ENCODE data around the gene FKBP1C.
"Not testable (repeated sequence)": the region's sequence is repeated elsewhere in the genome, so short reads cannot be mapped to it uniquely, and the experiment has no call there.

FKBP1C gene

GRCh38 chr6:63211343-63211742 is at the start of gene FKBP1C:
Gene FKBP1C, plus strand, starts transcription at chr6:63211469.
- DNase-seq: peak in 1 of 10 donors; percentile 71
- intact Hi-C loops (cut with DNase I): not testable (repeated sequence)

- intact Hi-C loops (cut with DNase I): not testable (repeated sequence)
- DNase-seq: peak in 1 of 10 donors; percentile 69
Measured at GRCh38 chr6:63164047-63164803, 47.0 kb upstream of the FKBP1C start.

- intact Hi-C loops (cut with DNase I): no loop called here
- DNase-seq: no peak
Measured at GRCh38 chr6:63174173-63174572, 37.1 kb upstream of the FKBP1C start.

DNA sequence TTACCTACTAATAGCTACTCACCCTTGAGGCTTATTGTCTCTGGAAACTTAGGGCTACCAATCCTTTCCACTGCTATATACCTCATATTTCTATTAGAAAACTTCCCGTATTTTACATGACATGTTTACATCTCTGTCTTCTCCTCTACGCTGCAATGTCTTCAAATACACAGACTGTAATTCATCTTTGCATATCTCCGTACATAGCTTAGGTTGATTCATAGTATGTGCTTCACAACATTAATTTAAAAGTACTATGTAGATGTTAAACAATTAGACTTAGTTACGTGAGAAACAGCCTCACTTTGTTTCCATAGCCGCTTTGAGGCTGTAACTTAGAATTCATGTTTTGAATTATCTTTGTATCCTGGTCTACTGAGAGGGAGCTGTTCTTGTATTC is 35.1 kb upstream of the FKBP1C start:
- intact Hi-C loops (cut with DNase I): no loop called here

DNA sequence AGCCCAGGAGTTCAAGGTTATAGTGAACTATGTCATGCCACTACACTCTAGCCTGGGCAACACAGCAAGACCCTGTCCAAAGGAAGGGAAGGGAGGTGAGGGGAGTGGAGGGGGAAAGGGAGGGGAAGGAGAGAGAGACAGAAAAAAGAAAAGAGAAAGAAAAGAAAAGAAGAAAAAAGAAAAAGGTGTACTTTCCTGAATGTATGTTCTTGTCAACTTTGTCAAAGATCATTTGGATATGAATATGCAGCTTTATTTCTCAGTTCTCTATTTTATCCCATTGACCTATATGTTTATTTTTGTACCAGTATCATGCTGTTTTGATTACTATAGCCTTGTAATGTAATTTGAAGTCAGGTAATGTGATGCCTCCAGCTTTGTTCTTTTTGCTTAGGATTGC is 30.9 kb upstream of the FKBP1C start:
- intact Hi-C loops (cut with DNase I): no loop called here
- no peak for DNase-seq

More for the DNA sequence above, 35.1 kb upstream of the FKBP1C start:
- no peak for DNase-seq

DNA sequence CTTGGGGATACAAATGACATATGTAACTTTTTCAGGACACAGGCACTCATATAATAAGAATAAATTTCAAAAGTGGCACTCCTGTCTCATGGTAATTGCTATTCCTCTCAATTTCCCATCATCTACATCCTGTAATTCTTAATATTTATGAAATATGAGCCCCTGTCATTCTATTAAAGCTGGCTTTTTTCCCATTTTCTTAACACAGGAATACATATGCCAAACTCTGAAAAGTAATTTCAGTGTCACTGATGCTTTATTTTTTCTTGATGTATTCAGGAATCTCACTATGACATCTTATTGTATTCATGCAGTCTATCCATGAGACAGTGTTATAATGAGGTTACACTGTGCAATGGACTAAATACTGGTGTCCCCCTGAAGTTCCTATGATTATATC is 24.3 kb upstream of the FKBP1C start:
- intact Hi-C loops (cut with DNase I): no loop called here
- no peak for DNase-seq

GRCh38 chr6:63188828-63189227 is 22.4 kb upstream of the FKBP1C start:
- DNase-seq: no peak
- intact Hi-C loops (cut with DNase I): no loop called here

- peak in 1 of 10 donors; percentile 68 for DNase-seq
- intact Hi-C loops (cut with DNase I): no loop called here
Measured at GRCh38 chr6:63193324-63193723, 17.9 kb upstream of the FKBP1C start.

DNA sequence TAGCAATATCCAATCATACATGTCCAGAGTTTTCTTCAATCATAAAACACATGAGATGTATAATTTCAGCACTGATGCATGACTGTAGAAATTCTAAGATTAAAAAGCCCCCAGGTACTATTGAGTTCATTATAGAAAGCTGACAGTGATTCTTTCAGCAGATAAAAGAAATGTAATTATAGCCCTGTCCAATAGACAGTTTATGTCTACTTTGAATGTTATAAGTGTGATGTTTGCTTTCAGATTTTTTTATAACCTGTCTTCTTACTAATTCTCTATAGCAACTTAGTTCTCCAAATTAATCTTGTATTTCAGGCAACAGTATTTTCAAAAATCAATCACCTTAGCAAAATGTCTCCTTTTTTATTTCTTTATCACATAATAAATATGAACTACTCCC is 13.5 kb upstream of the FKBP1C start:
- DNase-seq: no peak
- intact Hi-C loops (cut with DNase I): no loop called here

DNA sequence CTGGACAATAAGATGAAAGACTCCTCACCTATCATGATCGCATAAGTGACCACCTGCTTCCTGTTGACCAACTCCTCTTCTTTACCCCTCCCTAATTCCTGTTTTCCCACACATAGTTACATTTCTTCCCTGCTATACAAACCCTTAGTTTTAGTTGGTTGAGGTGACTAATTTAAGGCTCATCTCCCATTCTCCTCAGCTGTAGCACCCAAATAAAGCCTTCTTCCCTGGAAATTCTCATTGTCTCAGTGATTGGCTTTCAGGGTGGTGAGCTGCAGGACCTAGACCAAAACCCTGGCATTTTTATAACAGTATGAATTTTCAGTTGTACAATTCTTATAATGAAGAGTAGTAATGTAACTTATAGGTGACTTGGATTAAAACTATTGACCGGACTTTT is 2.1 kb downstream of the FKBP1C start:
- no peak for DNase-seq
- intact Hi-C loops (cut with DNase I): no loop called here

- no peak for DNase-seq
- intact Hi-C loops (cut with DNase I): no loop called here
Measured at GRCh38 chr6:63214816-63215215, 3.5 kb downstream of the FKBP1C start.

GRCh38 chr6:63224179-63224578 is 12.9 kb downstream of the FKBP1C start:
- intact Hi-C loops (cut with DNase I): no loop called here
- DNase-seq: no peak

DNA sequence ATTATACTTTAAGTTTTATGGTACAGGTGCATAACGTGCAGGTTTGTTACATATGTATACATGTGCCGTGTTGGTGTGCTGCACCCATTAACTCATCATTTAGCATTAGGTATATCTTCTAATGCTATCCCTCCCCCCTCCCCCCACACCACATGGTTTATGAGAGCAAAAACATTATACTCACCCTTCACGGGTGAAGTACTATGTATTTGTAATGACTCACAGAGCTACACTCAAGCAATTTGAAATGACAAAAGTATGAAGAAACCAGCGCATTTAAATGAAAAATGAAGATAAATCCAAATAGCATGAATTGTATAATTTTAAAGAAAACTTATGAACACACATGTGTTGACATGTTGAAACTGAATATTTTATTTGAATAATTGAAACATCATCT is 14.7 kb downstream of the FKBP1C start:
- intact Hi-C loops (cut with DNase I); DNase-seq: not testable (repeated sequence)

GRCh38 chr6:63227928-63228894 is 16.9 kb downstream of the FKBP1C start:
- intact Hi-C loops (cut with DNase I): not testable (repeated sequence)
- DNase-seq: peak in 3 of 10 donors; percentile 61 to 82 (median 62)

DNA sequence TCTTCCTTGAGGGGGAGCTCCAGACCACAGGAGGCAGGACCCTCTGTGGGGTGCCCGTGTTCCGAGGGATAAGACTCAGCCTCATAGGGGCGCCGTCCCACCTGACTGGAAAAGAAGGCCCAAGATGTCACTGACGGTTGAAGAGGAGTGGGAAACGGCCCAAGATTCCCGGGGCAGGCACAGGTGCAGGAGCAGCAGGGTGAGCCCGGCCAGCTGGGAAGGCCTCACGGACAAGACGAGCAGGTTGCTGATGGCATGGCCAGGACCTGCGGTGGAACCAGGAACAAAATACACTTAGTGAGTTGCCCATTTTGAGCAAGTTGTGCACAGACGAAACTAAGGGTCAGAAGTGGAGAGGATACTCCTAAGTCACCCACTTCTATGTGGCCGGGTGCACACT is 18.8 kb downstream of the FKBP1C start:
- DNase-seq; intact Hi-C loops (cut with DNase I): not testable (repeated sequence)

DNA sequence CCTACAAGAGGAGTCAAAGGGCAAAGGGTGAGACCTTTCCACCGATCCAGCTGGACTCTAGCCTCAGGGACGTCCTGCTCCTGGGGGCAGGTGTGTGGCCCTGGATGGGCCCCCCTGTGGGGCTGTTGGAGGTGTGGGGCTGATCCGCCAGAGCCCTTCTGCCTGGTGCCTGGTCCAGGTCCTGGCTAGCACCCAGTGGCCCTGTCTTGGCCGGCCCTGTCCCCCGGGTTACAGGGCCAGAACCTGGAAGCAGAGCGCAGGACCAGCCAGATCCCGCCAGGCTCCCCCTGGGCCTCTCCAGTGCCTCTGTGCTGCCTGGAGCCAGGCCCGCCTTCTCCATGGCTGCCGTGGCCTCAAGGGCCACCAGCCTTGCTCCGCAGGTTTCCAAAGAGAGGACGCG is 19.2 kb downstream of the FKBP1C start:
- DNase-seq; intact Hi-C loops (cut with DNase I): not testable (repeated sequence)

DNA sequence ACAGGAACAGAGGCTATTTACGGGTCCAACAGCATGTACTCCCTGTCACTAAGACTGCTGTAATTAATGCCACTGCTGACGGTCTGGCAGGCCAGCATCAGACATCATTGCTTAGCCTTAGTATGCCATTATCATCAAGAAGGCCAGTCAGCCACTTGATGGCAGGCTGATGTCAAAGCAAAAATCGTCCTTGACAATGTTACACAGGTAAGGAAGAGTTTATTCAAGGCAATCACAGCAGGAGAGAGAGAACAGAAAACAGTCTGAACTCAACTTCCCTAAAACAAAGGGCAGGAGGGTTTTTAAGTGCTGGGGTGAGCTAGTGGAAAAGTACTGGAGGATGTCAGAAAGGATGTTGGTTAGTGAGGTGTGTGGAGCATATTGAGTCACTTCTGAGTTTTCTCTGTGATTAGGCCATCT is 25.1 kb downstream of the FKBP1C start:
- intact Hi-C loops (cut with DNase I): no loop called here
- DNase-seq: no peak

- intact Hi-C loops (cut with DNase I): no loop called here
Measured at GRCh38 chr6:63245420-63245819, 34.2 kb downstream of the FKBP1C start.

GRCh38 chr6:63245909-63246308 is 34.6 kb downstream of the FKBP1C start:
- intact Hi-C loops (cut with DNase I): no loop called here
- DNase-seq: no peak

More at GRCh38 chr6:63245420-63245819, 34.2 kb downstream of the FKBP1C start:
- no peak for DNase-seq

- intact Hi-C loops (cut with DNase I): no loop called here
- no peak for DNase-seq
Measured at GRCh38 chr6:63246581-63246980, 35.3 kb downstream of the FKBP1C start.

DNA sequence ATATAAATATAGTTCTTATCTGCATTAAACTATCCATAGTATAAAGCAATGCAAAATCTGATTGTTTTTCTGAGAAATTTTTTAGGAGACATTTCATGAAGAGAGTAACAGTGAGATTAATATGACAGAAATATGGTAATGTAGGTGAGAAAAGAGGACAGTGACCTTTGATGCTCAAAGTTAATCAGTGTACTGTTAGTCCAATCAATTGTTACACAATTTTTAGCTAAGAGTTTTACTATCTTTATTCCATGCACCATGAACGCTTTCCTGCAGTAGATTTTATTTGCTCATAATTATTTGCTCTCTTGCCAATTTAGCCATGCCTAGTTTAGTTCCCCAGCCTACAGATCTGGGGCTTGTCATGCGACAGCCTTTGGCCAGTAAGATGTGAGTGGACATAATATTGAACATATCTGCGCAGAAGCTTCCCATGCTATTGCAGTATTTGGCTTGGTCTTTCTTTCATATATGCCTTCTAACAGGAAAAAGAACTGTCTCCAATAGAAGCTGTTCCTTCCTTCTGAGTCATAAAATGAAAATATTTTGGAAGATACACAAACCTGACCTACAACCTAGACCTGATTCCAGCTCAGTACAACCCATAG is 38.7 kb downstream of the FKBP1C start:
- DNase-seq: no peak
- intact Hi-C loops (cut with DNase I): no loop called here

Data from posterior cingulate gyrus (tissue), 11 donors.